Nephron (organoid): ENCODE measurements around the gene GPR156.
A peak's percentile ranks its signal among the peaks of the same experiment; 100 is the strongest.

Experiments used
- H3K27ac Mint-ChIP-seq, 3 experiments: 2 replicates each; pipeline ENCODE4 v1.8.0; 2020; ENCODE audit warnings: mixed read lengths in 3 of 3, mild to moderate bottlenecking in 2 of 3, moderate library complexity in 1 of 3
- H3K27me3 Mint-ChIP-seq: 2 replicates; pipeline ENCODE4 v1.8.0; 2021; ENCODE audit warnings: low read depth, mild to moderate bottlenecking, moderate library complexity, mixed read lengths
- H3K36me3 Mint-ChIP-seq: 2 replicates; pipeline ENCODE4 v1.8.0; 2020; ENCODE audit warnings: low read depth, mixed read lengths
- H3K4me1 Mint-ChIP-seq: 2 replicates; pipeline ENCODE4 v1.8.0; 2020; ENCODE audit warnings: mixed read lengths
- H3K4me3 Mint-ChIP-seq, 3 experiments: 2 replicates each; pipeline ENCODE4 v1.8.0; 2020; ENCODE audit warnings: mild to moderate bottlenecking in 3 of 3, mixed read lengths in 3 of 3, moderate library complexity in 2 of 3
- H3K9me3 Mint-ChIP-seq: 2 replicates; pipeline ENCODE4 v1.8.0; 2020; ENCODE audit warnings: mixed read lengths
- CTCF ChIP-seq, 3 experiments: fragments of 200-600 bp; sonication (generic); IDR thresholded peaks; one replicate each; pipeline ENCODE4 v1.5.0; 2021; ENCODE audit warnings: antibody characterized with exemption in 3 of 3; ENCODE audit not compliant: unreplicated experiment in 3 of 3

The GPR156 gene

GRCh38 chr3:120214176-120214575 lies 70.8 kb downstream of the GPR156 start:
- peak overlapping the region in 1 of 3 experiments; percentile 79 for H3K27ac Mint-ChIP-seq
- H3K4me3 Mint-ChIP-seq: peak overlapping the region in 1 of 3 experiments; percentile 20
- H3K9me3 Mint-ChIP-seq: no peaks in the 10 kb centered on the region
- TF ChIP-seq CTCF (IDR thresholded peaks at IDR 0.05; ENCODE audit: unreplicated experiment in 3 of 3): no peak
- H3K27me3 Mint-ChIP-seq: no peaks in the 10 kb centered on the region
- H3K36me3 Mint-ChIP-seq: no peaks in the 10 kb centered on the region
- peaks cover 17% of the 10 kb centered on the region for H3K4me1 Mint-ChIP-seq

GRCh38 chr3:120212505-120212904 lies 72.5 kb downstream of the GPR156 start:
- Mint-ChIP-seq H3K4me1 (peaks cover 17% of the 10 kb centered on the region), H3K4me3 (no peak overlapping the region), H3K9me3 (no peaks in the 10 kb centered on the region), H3K36me3 (no peaks in the 10 kb centered on the region), H3K27ac (no peak overlapping the region), H3K27me3 (no peaks in the 10 kb centered on the region)
- no peak for TF ChIP-seq CTCF (IDR thresholded peaks at IDR 0.05; ENCODE audit: unreplicated experiment in 3 of 3)

GRCh38 chr3:120209425-120209824 lies 75.6 kb downstream of the GPR156 start:
- Mint-ChIP-seq H3K4me1 (peaks cover 17% of the 10 kb centered on the region), H3K4me3 (no peak overlapping the region), H3K36me3 (no peaks in the 10 kb centered on the region), H3K27me3 (no peaks in the 10 kb centered on the region), H3K27ac (no peak overlapping the region), H3K9me3 (no peaks in the 10 kb centered on the region)
- no peak for TF ChIP-seq CTCF (IDR thresholded peaks at IDR 0.05; ENCODE audit: unreplicated experiment in 3 of 3)

GRCh38 chr3:120204338-120204737 lies 80.7 kb downstream of the GPR156 start:
- no peak overlapping the region for H3K27ac Mint-ChIP-seq
- no peak for TF ChIP-seq CTCF (IDR thresholded peaks at IDR 0.05; ENCODE audit: unreplicated experiment in 3 of 3)
- peaks cover 13% of the 10 kb centered on the region for H3K4me1 Mint-ChIP-seq
- H3K36me3 Mint-ChIP-seq: no peaks in the 10 kb centered on the region
- no peaks in the 10 kb centered on the region for H3K27me3 Mint-ChIP-seq
- no peak overlapping the region for H3K4me3 Mint-ChIP-seq
- H3K9me3 Mint-ChIP-seq: no peaks in the 10 kb centered on the region

- peaks cover 13% of the 10 kb centered on the region for H3K4me1 Mint-ChIP-seq
- TF ChIP-seq CTCF (IDR thresholded peaks at IDR 0.05; ENCODE audit: unreplicated experiment in 3 of 3): no peak
- H3K4me3 Mint-ChIP-seq: no peak overlapping the region
- no peaks in the 10 kb centered on the region for H3K36me3 Mint-ChIP-seq
- no peaks in the 10 kb centered on the region for H3K27me3 Mint-ChIP-seq
- no peaks in the 10 kb centered on the region for H3K9me3 Mint-ChIP-seq
- H3K27ac Mint-ChIP-seq: peak overlapping the region in 1 of 3 experiments; percentile 29
Observed at GRCh38 chr3:120203621-120204020, 81.4 kb downstream of the GPR156 start.

- peaks cover 13% of the 10 kb centered on the region for H3K4me1 Mint-ChIP-seq
- TF ChIP-seq CTCF (IDR thresholded peaks at IDR 0.05; ENCODE audit: unreplicated experiment in 3 of 3): no peak
- peak overlapping the region in 1 of 3 experiments; percentile 29 for H3K27ac Mint-ChIP-seq
- H3K36me3 Mint-ChIP-seq: no peaks in the 10 kb centered on the region
- no peak overlapping the region for H3K4me3 Mint-ChIP-seq
- no peaks in the 10 kb centered on the region for H3K9me3 Mint-ChIP-seq
- no peaks in the 10 kb centered on the region for H3K27me3 Mint-ChIP-seq
Observed at GRCh38 chr3:120203016-120203415, 82.0 kb downstream of the GPR156 start.
